Measurements from ENCODE around the gene TUBD1.
"Not testable (repeated sequence)": the region's sequence is repeated elsewhere in the genome, so short reads cannot be mapped to it uniquely, and the experiment has no call there.

Gene TUBD1, protein sequence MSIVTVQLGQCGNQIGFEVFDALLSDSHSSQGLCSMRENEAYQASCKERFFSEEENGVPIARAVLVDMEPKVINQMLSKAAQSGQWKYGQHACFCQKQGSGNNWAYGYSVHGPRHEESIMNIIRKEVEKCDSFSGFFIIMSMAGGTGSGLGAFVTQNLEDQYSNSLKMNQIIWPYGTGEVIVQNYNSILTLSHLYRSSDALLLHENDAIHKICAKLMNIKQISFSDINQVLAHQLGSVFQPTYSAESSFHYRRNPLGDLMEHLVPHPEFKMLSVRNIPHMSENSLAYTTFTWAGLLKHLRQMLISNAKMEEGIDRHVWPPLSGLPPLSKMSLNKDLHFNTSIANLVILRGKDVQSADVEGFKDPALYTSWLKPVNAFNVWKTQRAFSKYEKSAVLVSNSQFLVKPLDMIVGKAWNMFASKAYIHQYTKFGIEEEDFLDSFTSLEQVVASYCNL

GRCh38 chr17:59892924-59893675 is at the start of gene TUBD1, which contains the start of gene RPS6KB1:
TUBD1 (minus strand) TSS chr17:59892943; CDS start chr17:59891002, 1,941 bp downstream.
RPS6KB1 (plus strand) TSS chr17:59893121; CDS start chr17:59893185, 64 bp downstream.
- DNase-seq (ENCODE audit: low spot score) = peak; percentile 96
- TF ChIP-seq, protein P1, sequence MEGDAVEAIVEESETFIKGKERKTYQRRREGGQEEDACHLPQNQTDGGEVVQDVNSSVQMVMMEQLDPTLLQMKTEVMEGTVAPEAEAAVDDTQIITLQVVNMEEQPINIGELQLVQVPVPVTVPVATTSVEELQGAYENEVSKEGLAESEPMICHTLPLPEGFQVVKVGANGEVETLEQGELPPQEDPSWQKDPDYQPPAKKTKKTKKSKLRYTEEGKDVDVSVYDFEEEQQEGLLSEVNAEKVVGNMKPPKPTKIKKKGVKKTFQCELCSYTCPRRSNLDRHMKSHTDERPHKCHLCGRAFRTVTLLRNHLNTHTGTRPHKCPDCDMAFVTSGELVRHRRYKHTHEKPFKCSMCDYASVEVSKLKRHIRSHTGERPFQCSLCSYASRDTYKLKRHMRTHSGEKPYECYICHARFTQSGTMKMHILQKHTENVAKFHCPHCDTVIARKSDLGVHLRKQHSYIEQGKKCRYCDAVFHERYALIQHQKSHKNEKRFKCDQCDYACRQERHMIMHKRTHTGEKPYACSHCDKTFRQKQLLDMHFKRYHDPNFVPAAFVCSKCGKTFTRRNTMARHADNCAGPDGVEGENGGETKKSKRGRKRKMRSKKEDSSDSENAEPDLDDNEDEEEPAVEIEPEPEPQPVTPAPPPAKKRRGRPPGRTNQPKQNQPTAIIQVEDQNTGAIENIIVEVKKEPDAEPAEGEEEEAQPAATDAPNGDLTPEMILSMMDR (IDR thresholded peaks at IDR 0.05; ENCODE audit: extremely low read depth, missing control alignments) = no peak

DNA sequence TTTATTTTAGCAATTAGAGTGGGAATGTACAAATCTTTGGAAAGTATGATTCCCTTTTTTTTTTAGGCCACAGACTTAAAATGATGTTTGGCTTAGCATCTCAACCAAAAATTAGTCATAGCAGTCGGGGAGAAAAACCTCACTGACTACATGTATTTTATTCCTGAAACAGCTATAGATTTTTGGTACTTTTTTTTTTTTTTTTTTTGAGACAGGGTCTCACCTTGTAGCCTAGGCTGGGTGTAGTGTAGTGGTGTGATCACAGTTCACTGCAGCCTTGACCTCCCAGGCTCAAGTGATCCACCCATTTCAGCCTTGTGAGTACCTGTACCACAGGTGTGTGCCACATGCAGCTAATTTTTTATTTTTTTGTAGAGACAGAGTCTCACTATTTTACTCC is 48.4 kb upstream of the TUBD1 start:
- DNase-seq (ENCODE audit: low spot score) = no peak
- TF ChIP-seq, protein P1 (IDR thresholded peaks at IDR 0.05; ENCODE audit: extremely low read depth, missing control alignments) = no peak

DNA sequence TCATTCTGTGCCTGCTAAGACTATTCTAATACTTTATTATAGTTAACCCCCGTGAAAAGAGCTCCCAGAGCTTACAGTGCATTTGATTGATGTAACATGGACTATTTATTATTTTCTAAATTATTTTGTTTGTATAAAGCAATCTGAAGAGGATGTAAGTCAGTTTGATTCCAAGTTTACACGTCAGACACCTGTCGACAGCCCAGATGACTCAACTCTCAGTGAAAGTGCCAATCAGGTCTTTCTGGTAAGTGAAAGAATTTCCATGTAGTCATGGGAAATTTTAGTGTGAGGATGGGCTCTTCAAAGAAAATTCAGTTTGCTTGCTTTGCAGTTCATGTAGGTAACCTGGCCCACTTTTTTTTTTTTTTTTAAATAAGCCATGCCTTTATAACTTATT is 48.0 kb upstream of the TUBD1 start:
- not testable (repeated sequence) for DNase-seq (ENCODE audit: low spot score)

- not testable (repeated sequence) for DNase-seq (ENCODE audit: low spot score)
Observed at GRCh38 chr17:59933317-59933716, 40.6 kb upstream of the TUBD1 start.

GRCh38 chr17:59930768-59931167 is 38.0 kb upstream of the TUBD1 start:
- DNase-seq (ENCODE audit: low spot score) = not testable (repeated sequence)

GRCh38 chr17:59930121-59930520 is 37.4 kb upstream of the TUBD1 start:
- not testable (repeated sequence) for DNase-seq (ENCODE audit: low spot score)

DNA sequence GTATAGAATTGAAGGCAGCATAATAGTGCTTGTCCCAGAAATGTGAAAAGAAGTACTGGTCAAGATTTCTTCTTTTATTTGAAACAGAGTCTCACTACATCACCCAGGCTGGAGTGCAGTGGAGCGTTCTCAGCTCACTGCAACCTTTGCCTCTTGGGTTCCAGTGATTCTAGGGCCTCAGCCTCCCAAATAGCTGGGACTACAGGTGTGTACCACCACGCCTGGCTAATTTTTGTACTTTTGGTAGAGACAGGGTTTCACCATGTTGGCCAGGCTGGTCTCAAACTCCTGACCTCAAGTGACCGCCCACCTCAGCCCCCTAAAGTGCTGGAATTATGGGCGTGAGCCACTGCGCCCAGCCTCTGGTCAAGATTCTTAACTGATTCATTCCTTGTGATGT is 27.9 kb upstream of the TUBD1 start:
- DNase-seq (ENCODE audit: low spot score) = not testable (repeated sequence)

DNA sequence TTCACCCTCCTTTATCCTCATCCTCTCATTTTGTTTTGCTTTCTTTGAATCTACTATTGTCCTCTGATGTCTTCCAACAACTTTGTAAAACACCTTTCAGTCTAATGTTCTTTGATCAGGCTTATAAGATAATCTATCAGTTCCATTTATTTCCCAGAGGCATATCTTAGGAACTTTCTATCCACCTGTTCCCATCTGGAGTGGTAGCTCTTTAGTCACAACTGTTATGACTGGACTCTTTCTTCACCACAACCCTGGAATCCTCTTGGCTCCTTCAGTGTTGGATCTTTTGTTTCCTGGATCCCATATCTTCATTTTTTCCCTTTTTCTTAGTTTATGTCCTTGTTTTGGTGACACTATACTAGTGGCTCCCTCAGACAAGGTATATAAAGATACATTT is 23.7 kb upstream of the TUBD1 start:
- no peak for DNase-seq (ENCODE audit: low spot score)
- TF ChIP-seq, protein P1 (IDR thresholded peaks at IDR 0.05; ENCODE audit: extremely low read depth, missing control alignments) = no peak

- peak; percentile 63 for DNase-seq (ENCODE audit: low spot score)
- TF ChIP-seq, protein P1 (IDR thresholded peaks at IDR 0.05; ENCODE audit: extremely low read depth, missing control alignments) = peak; percentile 29
Observed at GRCh38 chr17:59914274-59914854, 21.6 kb upstream of the TUBD1 start.

DNA sequence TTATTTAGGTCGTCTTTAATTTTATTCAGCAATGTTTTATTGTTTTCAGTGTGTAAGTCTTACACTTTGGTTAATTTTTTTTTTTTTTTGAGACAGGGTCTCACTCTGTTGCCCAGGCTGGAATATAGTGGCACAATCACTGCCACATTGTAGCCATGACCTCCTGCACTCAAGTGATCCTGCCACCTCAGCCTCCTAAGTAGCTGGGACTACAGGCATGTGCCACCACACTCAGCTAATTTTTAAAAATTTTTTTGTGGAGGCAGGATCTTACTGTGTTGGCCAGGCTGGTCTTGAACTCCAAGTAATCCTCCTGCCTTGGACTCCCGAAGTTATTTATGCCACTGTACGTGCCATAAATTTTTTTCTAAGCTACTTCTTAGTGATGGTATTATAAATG is 14.7 kb upstream of the TUBD1 start:
- TF ChIP-seq, protein P1 (IDR thresholded peaks at IDR 0.05; ENCODE audit: extremely low read depth, missing control alignments) = no peak
- no peak for DNase-seq (ENCODE audit: low spot score)
